Measurements from ENCODE around the gene SOWAHD.
"Not testable (repeated sequence)": the region's sequence is repeated elsewhere in the genome, so short reads cannot be mapped to it uniquely, and the experiment has no call there.

The SOWAHD gene

GRCh38 chrX:119758731-119759247, 401 bp downstream of the SOWAHD start:
- DNase-seq (ENCODE audit: low read depth) = peak; percentile 28

- DNase-seq (ENCODE audit: low read depth) = no peak
These were observed 919 bp downstream of the SOWAHD start for GRCh38 chrX:119759248-119759766.

- DNase-seq (ENCODE audit: low read depth) = no peak
These were observed 1.9 kb downstream of the SOWAHD start for GRCh38 chrX:119760026-119760877.

- DNase-seq (ENCODE audit: low read depth) = no peak
These were observed 4.3 kb downstream of the SOWAHD start for GRCh38 chrX:119762718-119763117.

- DNase-seq (ENCODE audit: low read depth) = peak; percentile 58
These were observed 4.8 kb downstream of the SOWAHD start for GRCh38 chrX:119763181-119763580.

- no peak for DNase-seq (ENCODE audit: low read depth)
These were observed 5.5 kb downstream of the SOWAHD start for GRCh38 chrX:119763836-119764387.

- DNase-seq (ENCODE audit: low read depth) = peak; percentile 58
These were observed 10.0 kb downstream of the SOWAHD start for GRCh38 chrX:119768436-119768835.

- not testable (repeated sequence) for DNase-seq (ENCODE audit: low read depth)
These were observed 11.0 kb downstream of the SOWAHD start for GRCh38 chrX:119769388-119769787.

GRCh38 chrX:119775517-119776238, 17.3 kb downstream of the SOWAHD start:
- DNase-seq (ENCODE audit: low read depth) = no peak

GRCh38 chrX:119778829-119779228, 20.4 kb downstream of the SOWAHD start:
- DNase-seq (ENCODE audit: low read depth) = no peak

- no peak for DNase-seq (ENCODE audit: low read depth)
These were observed 24.6 kb downstream of the SOWAHD start for GRCh38 chrX:119783026-119783425.

- DNase-seq (ENCODE audit: low read depth) = peak; percentile 52
These were observed 26.5 kb downstream of the SOWAHD start for GRCh38 chrX:119784747-119785446.

- peak; percentile 36 for DNase-seq (ENCODE audit: low read depth)
These were observed 32.6 kb downstream of the SOWAHD start for GRCh38 chrX:119790977-119791436.

GRCh38 chrX:119791437-119792231, 33.2 kb downstream of the SOWAHD start, which contains the start of gene RPL39:
Gene RPL39 (minus strand): TSS chrX:119791630. CDS start chrX:119791576, 54 bp downstream.
- peak; percentile 91 for DNase-seq (ENCODE audit: low read depth)

GRCh38 chrX:119801253-119802221, 43.1 kb downstream of the SOWAHD start:
- DNase-seq (ENCODE audit: low read depth) = no peak

- DNase-seq (ENCODE audit: low read depth) = no peak
These were observed 44.2 kb downstream of the SOWAHD start for GRCh38 chrX:119802546-119802945.

- DNase-seq (ENCODE audit: low read depth) = not testable (repeated sequence)
These were observed 50.1 kb downstream of the SOWAHD start for GRCh38 chrX:119808461-119808860.

GRCh38 chrX:119809185-119809666, 50.8 kb downstream of the SOWAHD start:
- DNase-seq (ENCODE audit: low read depth) = no peak
